DMS79 (cell line): ENCODE results near the gene TLE7.

Experiments used
- DNase-seq: peaks from one replicate; lab custom pipeline; 2025; lab: John Stamatoyannopoulos, UW

TLE7 gene

GRCh38 chr16:71412270-71413160 lies 29.3 kb downstream of the TLE7 start:
- peak; percentile 1 for DNase-seq

- DNase-seq: no peak
Observed at GRCh38 chr16:71410146-71410545, 31.7 kb downstream of the TLE7 start.

GRCh38 chr16:71409011-71409775 lies 32.7 kb downstream of the TLE7 start:
- no peak for DNase-seq

GRCh38 chr16:71408536-71408935 lies 33.3 kb downstream of the TLE7 start:
- DNase-seq: no peak

GRCh38 chr16:71407731-71408130 lies 34.1 kb downstream of the TLE7 start:
- no peak for DNase-seq

GRCh38 chr16:71406724-71407123 lies 35.1 kb downstream of the TLE7 start:
- no peak for DNase-seq

- DNase-seq: no peak
Observed at GRCh38 chr16:71406316-71406715, 35.5 kb downstream of the TLE7 start.

GRCh38 chr16:71404364-71404763 lies 37.5 kb downstream of the TLE7 start:
- no peak for DNase-seq

GRCh38 chr16:71402674-71403073 lies 39.2 kb downstream of the TLE7 start:
- DNase-seq: no peak

GRCh38 chr16:71402007-71402406 lies 39.8 kb downstream of the TLE7 start:
- no peak for DNase-seq

- no peak for DNase-seq
Observed at GRCh38 chr16:71399801-71400563, 41.9 kb downstream of the TLE7 start.

GRCh38 chr16:71396594-71396993 lies 45.3 kb downstream of the TLE7 start:
- DNase-seq: no peak

- no peak for DNase-seq
Observed at GRCh38 chr16:71389330-71389729, 52.5 kb downstream of the TLE7 start.

GRCh38 chr16:71387045-71387871 lies 54.6 kb downstream of the TLE7 start:
- no peak for DNase-seq

- no peak for DNase-seq
Observed at GRCh38 chr16:71384073-71384724, 57.7 kb downstream of the TLE7 start.

GRCh38 chr16:71383054-71383773 lies 58.6 kb downstream of the TLE7 start:
- no peak for DNase-seq

- DNase-seq: no peak
Observed at GRCh38 chr16:71380831-71381230, 61.0 kb downstream of the TLE7 start.
